Heart left ventricle (tissue), 16 donors: ENCODE results near the gene CCDC197. TPM values are rescaled to one million over a fixed set of nuclear protein-coding genes. Genes with fewer than 3 reads are reported as not detected.

Experiments used
- ATAC-seq, 4 donors: fragments of 200-7000 bp; cut with Tn5 transposase; one replicate each; pipeline ENCODE4 v1.9.1; 2020 to 2022; ENCODE audit warnings: moderate library complexity in 4 of 4, mild to moderate bottlenecking in 3 of 4, moderate number of reproducible peaks in 1 of 4
- DNase-seq, 5 donors: peaks; one replicate each; pipeline ENCODE4 v3.0.0-alpha.2; 2020
- H3K27ac ChIP-seq, 12 donors: fragments of 200-600 bp; sonication (generic) in 4 of 12; one replicate each; pipeline versions ENCODE4 v1.5.0 to v1.8.0; 2016 to 2022; ENCODE audit warnings: mild to moderate bottlenecking in 2 of 12
- H3K27me3 ChIP-seq, 9 donors: fragments of 200-600 bp; sonication (generic) in 2 of 9; one replicate each; pipeline versions ENCODE4 v1.5.1 to v1.8.0; 2016 to 2022; ENCODE audit warnings: mild to moderate bottlenecking in 3 of 9
- H3K36me3 ChIP-seq, 9 donors: fragments of 200-600 bp; sonication (generic) in 2 of 9; one replicate each; pipeline versions ENCODE4 v1.5.0 to v1.8.0; 2018 to 2022; ENCODE audit warnings: mild to moderate bottlenecking in 2 of 9
- H3K4me1 ChIP-seq, 12 donors: fragments of 200-600 bp; sonication (generic) in 4 of 12; one replicate each; pipeline versions ENCODE4 v1.5.0 to v1.8.0; 2016 to 2022; ENCODE audit warnings: mild to moderate bottlenecking in 3 of 12
- H3K4me3 ChIP-seq, 12 donors: fragments of 200-600 bp; sonication (generic) in 4 of 12; one replicate each; pipeline versions ENCODE4 v1.5.0 to v1.8.0; 2017 to 2022; ENCODE audit warnings: mild to moderate bottlenecking in 9 of 12, moderate library complexity in 4 of 12
- H3K9me3 ChIP-seq, 12 donors: fragments of 200-600 bp; sonication (generic) in 4 of 12; one replicate each; pipeline versions ENCODE4 v1.5.0 to v1.8.0; 2016 to 2022; ENCODE audit warnings: mild to moderate bottlenecking in 1 of 12
- CTCF ChIP-seq, 12 donors: fragments of 200-600 bp; sonication (generic) in 4 of 12; IDR thresholded peaks; one replicate each; pipeline versions ENCODE4 v1.5.0 to v1.8.0; 2018 to 2022; ENCODE audit warnings: antibody characterized with exemption in 12 of 12, mild to moderate bottlenecking in 5 of 12
- POLR2A ChIP-seq, 2 donors: fragments of 450-650 bp; IDR thresholded peaks; one replicate each; pipeline ENCODE4 v1.6.1; 2017; ENCODE audit warnings: antibody characterized with exemption in 2 of 2, mild to moderate bottlenecking in 2 of 2, moderate library complexity in 2 of 2
- WGBS, 4 donors: extraction: QIAGEN DNeasy Blood & Tissue Kit in 2 of 4; methylation state at CpG; one replicate each; pipeline versions ENCODE4 v1.1.5 to v1.1.7; 2013 to 2018; 5-methylcytosine and 5-hydroxymethylcytosine counted together
- intact Hi-C, 10 donors: fragments of 100-400 bp; cut with DNase I; formaldehyde crosslinking; loops; one replicate each; pipeline versions ENCODE4 v1.11.1 to v1.14.2; 2022
- polyA plus RNA-seq, 2 donors: library from polyadenylated mRNA; stranded (reverse); fragments of 200-250 nt; gene quantifications; one replicate each; pipeline ENCODE4 v1.2.3, GENCODE V29; 2013
- total RNA-seq, 9 donors: library from RNA; depleted of rRNA in 2 of 9; stranded (reverse); fragments of >200 nt in 2 of 9; fragmentation: NEBNext Ultra II Directional in 3 of 9; extraction: Animal tissue kit (Norgen Biotek cat#: 25700) in 3 of 9; gene quantifications; one replicate each; pipeline versions ENCODE4 v1.1.0 to v1.2.4, GENCODE V29; 2016 to 2023
- donor health status: ischemic (EF 13 %, LVEDD 7.1; RV severe dilation, severe dysfunction).
- donor health status: healthy with polysubstance abuse.
- donor health status: DM: no; HTN: yes; CAD: no.
- donor health status: DM: no; HTN: no; CAD: no.
- donor health status: ischemic (EF 25% LVEDD 6.9; RV normal size, moderate dysfunction).
- donor health status: ischemic (EF 25% LVEDD 5.7; RV mildly dilated, moderate dysfunction).
- donor health status: healthy.
- donor health status: DM: yes; HTN: yes; CAD: no.
- donor health status: ischemic (EF 35%, LVEDD 5.7; RV mildly dilated, moderate dysfunction).
- donor health status: nonischemic (EF 11% LVEDD 7.7; RV severe dilation, severe dysfunction).
- donor health status: DM: yes; HTN: yes; CAD: no.
- donor health status: PGD.
- donor health status: ischemic (EF 29% LVEDD 5.4; RV normal size, mild dysfunction).
- donor health status: nonischemic (EF 23%, LVEDD 6.1; RV moderate dilation, normal function).

CCDC197 gene
- total and polyA plus RNA-seq, 11 donors = 0.23 to 1.4 (median 0.88) TPM; not detected in 4

- ATAC-seq = peak; percentile 13 to 60 (median 34)
- no peaks in the 10 kb centered on the region for H3K27me3 ChIP-seq
- WGBS, 4 donors = 80 to 82% (median 81%) methylated on average over 6 to 9 of the region's 9 CpGs
- H3K36me3 ChIP-seq = no peaks in the 10 kb centered on the region
- no peaks in the 10 kb centered on the region for H3K9me3 ChIP-seq
- H3K27ac ChIP-seq = peak overlapping the region; percentile 82 to 97 (median 90)
- TF ChIP-seq CTCF (IDR thresholded peaks at IDR 0.05) = no peak
- no peak for TF ChIP-seq POLR2A (IDR thresholded peaks at IDR 0.05)
- no peak overlapping the region for H3K4me3 ChIP-seq
- DNase-seq = no peak
- peaks cover 0 to 85% (median 37%) of the 10 kb centered on the region in 12 donors for H3K4me1 ChIP-seq
- intact Hi-C loops = no loop called here
These were observed 15.5 kb upstream of the CCDC197 start for GRCh38 chr14:93981316-93982229.

GRCh38 chr14:93982230-93983007 lies 14.7 kb upstream of the CCDC197 start:
- H3K27me3 ChIP-seq = no peaks in the 10 kb centered on the region
- WGBS, 4 donors = 62 to 73% (median 69%) methylated on average over 6 to 10 of the region's 10 CpGs
- ATAC-seq = peak in 3 of 4 donors; percentile 6 to 14 (median 11)
- peak in 1 of 5 donors; percentile 66 for DNase-seq
- no peaks in the 10 kb centered on the region for H3K36me3 ChIP-seq
- no peaks in the 10 kb centered on the region for H3K9me3 ChIP-seq
- no peak for TF ChIP-seq POLR2A (IDR thresholded peaks at IDR 0.05)
- TF ChIP-seq CTCF (IDR thresholded peaks at IDR 0.05) = no peak
- peaks cover 0 to 84% (median 30%) of the 10 kb centered on the region in 12 donors for H3K4me1 ChIP-seq
- H3K4me3 ChIP-seq = no peak overlapping the region
- H3K27ac ChIP-seq = peak overlapping the region; percentile 82 to 97 (median 90)
- intact Hi-C loops = no loop called here

GRCh38 chr14:93984070-93984469 lies 13.0 kb upstream of the CCDC197 start:
- Histone ChIP-seq H3K4me1 (peaks cover 0 to 77% (median 29%) of the 10 kb centered on the region in 12 donors), H3K36me3 (no peaks in the 10 kb centered on the region), H3K4me3 (no peak overlapping the region), H3K27ac (peak overlapping the region in 11 of 12 donors; percentile 53 to 97 (median 89)), H3K9me3 (no peaks in the 10 kb centered on the region), H3K27me3 (no peaks in the 10 kb centered on the region)
- 43 to 67% (median 57%) methylated on average over 2 to 3 of the region's 3 CpGs for WGBS, 4 donors
- no peak for DNase-seq
- ATAC-seq = no peak
- intact Hi-C loops = no loop called here
- TF ChIP-seq POLR2A (IDR thresholded peaks at IDR 0.05) (no peak), CTCF (IDR thresholded peaks at IDR 0.05) (no peak)

GRCh38 chr14:93984987-93985410 lies 12.1 kb upstream of the CCDC197 start:
- no peak for DNase-seq
- WGBS, 4 donors = 23 to 38% (median 30%) methylated on average over 7 of the region's 7 CpGs
- intact Hi-C loops = no loop called here
- Histone ChIP-seq H3K4me3 (no peak overlapping the region), H3K4me1 (peaks cover 0 to 69% (median 29%) of the 10 kb centered on the region in 12 donors), H3K9me3 (no peaks in the 10 kb centered on the region), H3K36me3 (no peaks in the 10 kb centered on the region), H3K27ac (peak overlapping the region in 11 of 12 donors; percentile 53 to 97 (median 89)), H3K27me3 (no peaks in the 10 kb centered on the region)
- TF ChIP-seq POLR2A (IDR thresholded peaks at IDR 0.05) (no peak), CTCF (IDR thresholded peaks at IDR 0.05) (peak in 6 of 12 donors; percentile 23 to 46 (median 32))
- ATAC-seq = peak in 2 of 4 donors; percentile 4 to 16
